K562 (cell line): Measurements from ENCODE around the gene STAB1. TPM values are rescaled to one million over a fixed set of nuclear protein-coding genes. Genes with fewer than 3 reads are reported as not detected.

Experiments used
- ATAC-seq: fragments of 200-7000 bp; cut with Tn5 transposase; 3 replicates; pipeline ENCODE4 v1.9.1; 2020; ENCODE audit warnings: moderate library complexity
- BruUV-seq: library from RNA; stranded (reverse); fragments of 400-500 nt; replicated peaks from 2 replicates; lab custom pipeline; 2021; lab: Mats Ljungman, UMichigan
- CTCF ChIA-PET: fragments of 300-600 bp; formaldehyde crosslinking; extraction: SDS; loops from one replicate; lab custom pipeline; 2021; ENCODE audit warnings: low intra/inter-chr PET ratio; lab: Yijun Ruan, JAX
- POLR2A ChIA-PET: fragments of 300-600, 350-650 bp; sonication (Branson Sonifier 250); formaldehyde crosslinking; extraction: SDS; loops from one replicate; lab custom pipeline; 2021; ENCODE audit warnings: antibody characterized with exemption, inconsistent platforms; lab: Yijun Ruan, JAX
- DNase-seq, 4 experiments: peaks; one replicate each; pipeline versions ENCODE4 v3.0.0 to v3.0.0-alpha.2; 2011 to 2018; ENCODE audit warnings: low spot score in 3 of 4, mixed read lengths in 3 of 4; ENCODE audit errors: extremely low read depth in 1 of 4
- FAIRE-seq: peaks from 2 replicates; lab custom pipeline; 2011; peaks lifted over from hg19 to GRCh38; lab: Jason Lieb, UNC
- H2AFZ ChIP-seq: 2 replicates; pipeline ENCODE4 v1.6.0; 2011; ENCODE audit warnings: low read depth, low read length, control low read depth, inconsistent platforms
- H3K27ac ChIP-seq: fragments of 200-600 bp; 3 replicates; pipeline ENCODE4 v1.8.0; 2011; ENCODE audit warnings: low read depth, mild to moderate bottlenecking, control low read depth, inconsistent platforms, low read length, moderate library complexity, mixed read lengths; ENCODE audit errors: extremely low read depth
- H3K27me3 ChIP-seq, 2 experiments: fragments of 300-600 bp in 1 of 2; 2 replicates in 1 of 2; 3 replicates in 1 of 2; pipeline versions ENCODE4 v1.6.0 to v1.8.0; 2011; ENCODE audit warnings: inconsistent platforms in 2 of 2, low read length in 2 of 2, mild to moderate bottlenecking in 1 of 2, mixed read lengths in 1 of 2, moderate library complexity in 1 of 2; ENCODE audit not compliant: control insufficient read depth in 2 of 2, insufficient read depth in 2 of 2
- H3K36me3 ChIP-seq: fragments of 300-600 bp; 3 replicates; pipeline ENCODE4 v1.8.0; 2011; ENCODE audit warnings: mild to moderate bottlenecking, low read length, inconsistent platforms; ENCODE audit not compliant: control insufficient read depth, insufficient read depth
- H3K4me1 ChIP-seq, 2 experiments: fragments of 200-600 bp in 1 of 2; replicated peaks in 1 of 2; 2 replicates in 1 of 2; 3 replicates in 1 of 2; pipeline versions ENCODE4 v1.5.1 to v1.8.0; 2011; ENCODE audit warnings: inconsistent platforms in 2 of 2, low read length in 2 of 2, mild to moderate bottlenecking in 1 of 2, mixed read lengths in 1 of 2, moderate library complexity in 1 of 2; ENCODE audit not compliant: control insufficient read depth in 2 of 2, insufficient read depth in 2 of 2
- H3K4me2 ChIP-seq: 2 replicates; pipeline ENCODE4 v1.6.1; 2011; ENCODE audit warnings: low read length, control low read depth, inconsistent platforms, mixed read lengths; ENCODE audit not compliant: insufficient read depth
- H3K4me3 ChIP-seq: fragments of 200-600 bp; sonication (generic), shearing (Covaris generic); 2 replicates; pipeline ENCODE4 v1.5.1; 2016; ENCODE audit warnings: control low read depth, inconsistent platforms
- H3K79me2 ChIP-seq: fragments of 200-600 bp; 3 replicates; pipeline ENCODE4 v1.8.0; 2011; ENCODE audit warnings: low read length, inconsistent platforms; ENCODE audit not compliant: control insufficient read depth, insufficient read depth
- H3K9ac ChIP-seq, 2 experiments: 2 replicates each; pipeline versions ENCODE4 v1.6.0 to v1.6.1; 2011; ENCODE audit warnings: low read depth in 2 of 2, low read length in 2 of 2, control low read depth in 1 of 2, inconsistent platforms in 1 of 2, mild to moderate bottlenecking in 1 of 2, mixed read lengths in 1 of 2; ENCODE audit not compliant: insufficient read depth in 1 of 2
- H3K9me1 ChIP-seq: one replicate; pipeline ENCODE4 v1.6.0; 2011; ENCODE audit warnings: inconsistent platforms, mild to moderate bottlenecking, low read length, moderate library complexity; ENCODE audit not compliant: control insufficient read depth, insufficient read depth
- H3K9me3 ChIP-seq: replicated peaks from 2 replicates; pipeline ENCODE4 v1.5.1; 2011; ENCODE audit warnings: low read depth, low read length, inconsistent platforms; ENCODE audit not compliant: control insufficient read depth, insufficient read depth
- H4K20me1 ChIP-seq: replicated peaks from 2 replicates; pipeline ENCODE4 v1.6.1; 2011; ENCODE audit warnings: low read length, inconsistent platforms, mixed read lengths; ENCODE audit not compliant: control insufficient read depth, insufficient read depth
- POU5F1 ChIP-seq: fragments of 150-350 bp; IDR thresholded peaks from 2 replicates; pipeline ENCODE4 v1.6.1; 2014; ENCODE audit warnings: borderline replicate concordance, low read length, low read depth, mild to moderate bottlenecking; ENCODE audit not compliant: partially characterized antibody
- WGBS: fragments of 100-300 bp; shearing (Covaris generic); methylation state at CpG from one replicate; pipeline ENCODE4 v1.1.6; 2016; ENCODE audit warnings: low coverage, mixed read lengths; ENCODE audit not compliant: insufficient coverage; ENCODE audit errors: missing lambda C conversion rate; 5-methylcytosine and 5-hydroxymethylcytosine counted together
- in situ Hi-C: fragments of 300-500 bp; cut with MboI; formaldehyde crosslinking; loops from 4 replicates; pipeline ENCODE4 v1.15.0; 2018; ENCODE audit warnings: inconsistent platforms, mixed read lengths
- intact Hi-C: fragments of 100-400 bp; cut with micrococcal nuclease; formaldehyde crosslinking; loops from 2 replicates; pipeline ENCODE4 v1.14.2; 2022
- polyA plus RNA-seq, 8 experiments: library from polyadenylated mRNA; depleted of rRNA in 4 of 8; stranded (reverse) in 5 of 8; unstranded in 3 of 8; fragments of >200 nt; fragmentation: Nextera tagmentation in 2 of 8; fragmentation: Illumina TruSeq in 1 of 8; extraction: Ambion mirVana in 2 of 8; extraction: Trizol in 1 of 8; gene quantifications; 2 replicates each; pipeline versions ENCODE4 v1.2.1 to v1.2.3, GENCODE V29; 2011 to 2014; ENCODE audit warnings: inconsistent platforms in 1 of 8, missing spikeins in 1 of 8
- total RNA-seq, 7 experiments: library from RNA; depleted of rRNA in 6 of 7; stranded (reverse); fragments of >200 nt in 6 of 7; fragmentation: Illumina TruSeq in 2 of 7; extraction: Trizol in 2 of 7; gene quantifications; 2 replicates each; pipeline versions ENCODE4 v1.2.1 to v1.2.3, GENCODE V29; 2011 to 2021; ENCODE audit warnings: low replicate concordance in 1 of 7
- TF ChIP-seq, protein P1 (sequence below): sonication (generic); formaldehyde crosslinking; IDR thresholded peaks from 2 replicates; pipeline ENCODE4 v1.8.0; 2022; ENCODE audit warnings: mild to moderate bottlenecking, missing genetic modification reagents
- TF ChIP-seq, protein P2 (sequence below), 2 experiments: fragments of 450-650 bp in 1 of 2; sonication (generic) in 1 of 2; formaldehyde crosslinking; conservative IDR thresholded peaks; 2 replicates each; pipeline versions ENCODE4 v1.4.0 to v1.8.1; 2020 to 2022; ENCODE audit warnings: mild to moderate bottlenecking in 1 of 2, missing genetic modification reagents in 1 of 2
- TF ChIP-seq, protein P3 (sequence below): sonication (generic); formaldehyde crosslinking; IDR thresholded peaks from 2 replicates; pipeline ENCODE4 v1.8.1; 2022; ENCODE audit warnings: missing genetic modification reagents
- TF ChIP-seq, protein P4 (sequence below): fragments of 450-650 bp; IDR thresholded peaks from 2 replicates; pipeline ENCODE4 v1.6.1; 2016; ENCODE audit warnings: mild to moderate bottlenecking
- TF ChIP-seq, protein P5 (sequence below): fragments of 250-450 bp; sonication (Bioruptor Pico); IDR thresholded peaks from 2 replicates; pipeline ENCODE4 v1.8.0; 2022; ENCODE audit warnings: moderate library complexity, mild to moderate bottlenecking, inconsistent platforms

The STAB1 gene
- total and polyA plus RNA-seq, 9 of the 15 experiments (the other 6 are each of a cell fraction or from before 2014, with no cell fraction given), result 0.20 to 3.9 (median 1.2) TPM

DNA sequence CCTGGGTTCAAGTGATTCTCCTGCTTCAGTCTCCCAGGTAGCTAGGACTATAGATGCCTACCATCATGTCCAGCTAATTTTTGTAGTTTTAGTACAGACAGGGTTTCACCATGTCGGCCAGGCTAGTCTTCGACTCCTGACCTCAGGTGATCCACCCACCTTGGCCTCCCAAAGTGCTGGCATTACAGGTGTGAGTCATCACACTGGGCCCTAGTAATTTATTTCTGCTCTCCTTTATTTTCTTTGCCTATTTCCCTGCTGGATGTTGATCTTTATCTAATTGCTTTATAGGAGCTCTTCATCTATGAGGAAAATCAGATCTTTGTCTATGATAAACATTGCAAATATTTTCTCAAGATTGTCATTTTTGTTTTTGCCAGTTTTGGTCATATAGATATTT is 72.9 kb downstream of the STAB1 start:
- Histone ChIP-seq H3K4me1 (no peaks in the 10 kb centered on the region), H3K9ac (no peak overlapping the region), H3K4me3 (no peak overlapping the region), H3K79me2 (no peaks in the 10 kb centered on the region), H4K20me1 (no peaks in the 10 kb centered on the region), H3K4me2 (no peak overlapping the region), H3K27ac (no peak overlapping the region), H3K27me3 (no peaks in the 10 kb centered on the region), H3K9me3 (no peaks in the 10 kb centered on the region), H2AFZ (no peak overlapping the region), H3K36me3 (peaks cover 15% of the 10 kb centered on the region; the same call in 1 of the 3 replicates), H3K9me1 (no peaks in the 10 kb centered on the region)
- ATAC-seq, result no peak
- ChIA-PET POLR2A (no interaction called here), CTCF (no interaction called here)
- no peak for DNase-seq
- intact Hi-C loops (no loop called here), in situ Hi-C loops (no loop called here)
- 90% methylated on average over 2 of the region's 2 CpGs for WGBS
- BruUV-seq, result no TSS peak
- TF ChIP-seq, protein P1, sequence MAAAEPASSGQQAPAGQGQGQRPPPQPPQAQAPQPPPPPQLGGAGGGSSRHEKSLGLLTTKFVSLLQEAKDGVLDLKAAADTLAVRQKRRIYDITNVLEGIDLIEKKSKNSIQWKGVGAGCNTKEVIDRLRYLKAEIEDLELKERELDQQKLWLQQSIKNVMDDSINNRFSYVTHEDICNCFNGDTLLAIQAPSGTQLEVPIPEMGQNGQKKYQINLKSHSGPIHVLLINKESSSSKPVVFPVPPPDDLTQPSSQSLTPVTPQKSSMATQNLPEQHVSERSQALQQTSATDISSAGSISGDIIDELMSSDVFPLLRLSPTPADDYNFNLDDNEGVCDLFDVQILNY, result no peak
- no peak for TF ChIP-seq POU5F1
- TF ChIP-seq, protein P2, sequence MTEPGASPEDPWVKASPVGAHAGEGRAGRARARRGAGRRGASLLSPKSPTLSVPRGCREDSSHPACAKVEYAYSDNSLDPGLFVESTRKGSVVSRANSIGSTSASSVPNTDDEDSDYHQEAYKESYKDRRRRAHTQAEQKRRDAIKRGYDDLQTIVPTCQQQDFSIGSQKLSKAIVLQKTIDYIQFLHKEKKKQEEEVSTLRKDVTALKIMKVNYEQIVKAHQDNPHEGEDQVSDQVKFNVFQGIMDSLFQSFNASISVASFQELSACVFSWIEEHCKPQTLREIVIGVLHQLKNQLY (CRISPR knock-in tag; conservative IDR thresholded peaks at IDR 0.05), result no peak
- TF ChIP-seq, protein P3, sequence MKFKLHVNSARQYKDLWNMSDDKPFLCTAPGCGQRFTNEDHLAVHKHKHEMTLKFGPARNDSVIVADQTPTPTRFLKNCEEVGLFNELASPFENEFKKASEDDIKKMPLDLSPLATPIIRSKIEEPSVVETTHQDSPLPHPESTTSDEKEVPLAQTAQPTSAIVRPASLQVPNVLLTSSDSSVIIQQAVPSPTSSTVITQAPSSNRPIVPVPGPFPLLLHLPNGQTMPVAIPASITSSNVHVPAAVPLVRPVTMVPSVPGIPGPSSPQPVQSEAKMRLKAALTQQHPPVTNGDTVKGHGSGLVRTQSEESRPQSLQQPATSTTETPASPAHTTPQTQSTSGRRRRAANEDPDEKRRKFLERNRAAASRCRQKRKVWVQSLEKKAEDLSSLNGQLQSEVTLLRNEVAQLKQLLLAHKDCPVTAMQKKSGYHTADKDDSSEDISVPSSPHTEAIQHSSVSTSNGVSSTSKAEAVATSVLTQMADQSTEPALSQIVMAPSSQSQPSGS (CRISPR knock-in tag), result no peak
- TF ChIP-seq, protein P4, sequence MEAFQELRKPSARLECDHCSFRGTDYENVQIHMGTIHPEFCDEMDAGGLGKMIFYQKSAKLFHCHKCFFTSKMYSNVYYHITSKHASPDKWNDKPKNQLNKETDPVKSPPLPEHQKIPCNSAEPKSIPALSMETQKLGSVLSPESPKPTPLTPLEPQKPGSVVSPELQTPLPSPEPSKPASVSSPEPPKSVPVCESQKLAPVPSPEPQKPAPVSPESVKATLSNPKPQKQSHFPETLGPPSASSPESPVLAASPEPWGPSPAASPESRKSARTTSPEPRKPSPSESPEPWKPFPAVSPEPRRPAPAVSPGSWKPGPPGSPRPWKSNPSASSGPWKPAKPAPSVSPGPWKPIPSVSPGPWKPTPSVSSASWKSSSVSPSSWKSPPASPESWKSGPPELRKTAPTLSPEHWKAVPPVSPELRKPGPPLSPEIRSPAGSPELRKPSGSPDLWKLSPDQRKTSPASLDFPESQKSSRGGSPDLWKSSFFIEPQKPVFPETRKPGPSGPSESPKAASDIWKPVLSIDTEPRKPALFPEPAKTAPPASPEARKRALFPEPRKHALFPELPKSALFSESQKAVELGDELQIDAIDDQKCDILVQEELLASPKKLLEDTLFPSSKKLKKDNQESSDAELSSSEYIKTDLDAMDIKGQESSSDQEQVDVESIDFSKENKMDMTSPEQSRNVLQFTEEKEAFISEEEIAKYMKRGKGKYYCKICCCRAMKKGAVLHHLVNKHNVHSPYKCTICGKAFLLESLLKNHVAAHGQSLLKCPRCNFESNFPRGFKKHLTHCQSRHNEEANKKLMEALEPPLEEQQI, result no peak
- TF ChIP-seq, protein P5, sequence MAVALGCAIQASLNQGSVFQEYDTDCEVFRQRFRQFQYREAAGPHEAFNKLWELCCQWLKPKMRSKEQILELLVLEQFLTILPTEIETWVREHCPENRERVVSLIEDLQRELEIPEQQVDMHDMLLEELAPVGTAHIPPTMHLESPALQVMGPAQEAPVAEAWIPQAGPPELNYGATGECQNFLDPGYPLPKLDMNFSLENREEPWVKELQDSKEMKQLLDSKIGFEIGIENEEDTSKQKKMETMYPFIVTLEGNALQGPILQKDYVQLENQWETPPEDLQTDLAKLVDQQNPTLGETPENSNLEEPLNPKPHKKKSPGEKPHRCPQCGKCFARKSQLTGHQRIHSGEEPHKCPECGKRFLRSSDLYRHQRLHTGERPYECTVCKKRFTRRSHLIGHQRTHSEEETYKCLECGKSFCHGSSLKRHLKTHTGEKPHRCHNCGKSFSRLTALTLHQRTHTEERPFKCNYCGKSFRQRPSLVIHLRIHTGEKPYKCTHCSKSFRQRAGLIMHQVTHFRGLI, result no peak
- FAIRE-seq, result no peak
